Ishikawa (cell line): Measurements from ENCODE around the gene WDR82.

Source experiments
- CEBPB ChIP-seq: IDR thresholded peaks from 2 replicates; pipeline ENCODE4 v1.6.1; 2012
- CREB1 ChIP-seq: IDR thresholded peaks from 2 replicates; pipeline ENCODE4 v1.6.1; 2012; ENCODE audit warnings: low read depth
- EGR1 ChIP-seq: IDR thresholded peaks from 2 replicates; pipeline ENCODE4 v1.6.1; 2012
- EP300 ChIP-seq: IDR thresholded peaks from 2 replicates; pipeline ENCODE4 v1.6.1; 2012; ENCODE audit warnings: borderline replicate concordance
- FOXM1 ChIP-seq: IDR thresholded peaks from 2 replicates; pipeline ENCODE4 v1.6.1; 2012; ENCODE audit warnings: low read depth, borderline replicate concordance
- MAX ChIP-seq: IDR thresholded peaks from 2 replicates; pipeline ENCODE4 v1.6.1; 2012
- NFIC ChIP-seq: IDR thresholded peaks from 2 replicates; pipeline ENCODE4 v1.6.1; 2012
- RAD21 ChIP-seq: IDR thresholded peaks from 2 replicates; pipeline ENCODE4 v1.6.1; 2012; ENCODE audit warnings: low read depth
- REST ChIP-seq: IDR thresholded peaks from 2 replicates; pipeline ENCODE4 v1.6.1; 2012; ENCODE audit warnings: low read depth, mild to moderate bottlenecking
- TAF1 ChIP-seq: IDR thresholded peaks from 2 replicates; pipeline ENCODE4 v1.6.1; 2012; ENCODE audit warnings: low read depth, mild to moderate bottlenecking
- TCF12 ChIP-seq: IDR thresholded peaks from 2 replicates; pipeline ENCODE4 v1.6.1; 2012; ENCODE audit warnings: low read depth
- TEAD4 ChIP-seq: IDR thresholded peaks from 2 replicates; pipeline ENCODE4 v1.6.1; 2012
- USF1 ChIP-seq: IDR thresholded peaks from 2 replicates; pipeline ENCODE4 v1.6.1; 2012
- YY1 ChIP-seq: IDR thresholded peaks from 2 replicates; pipeline ENCODE4 v1.6.1; 2012; ENCODE audit warnings: low read depth
- ZBTB7A ChIP-seq: IDR thresholded peaks from 2 replicates; pipeline ENCODE4 v1.6.1; 2012; ENCODE audit warnings: low read depth

The WDR82 gene

GRCh38 chr3:52227766-52228165, 50.7 kb downstream of the WDR82 start:
- no peak for TF ChIP-seq TAF1
- no peak for TF ChIP-seq NFIC
- TF ChIP-seq EGR1 = no peak
- no peak for TF ChIP-seq REST
- no peak for TF ChIP-seq TCF12
- TF ChIP-seq CREB1 = no peak
- TF ChIP-seq YY1 = no peak
- no peak for TF ChIP-seq TEAD4
- no peak for TF ChIP-seq RAD21
- no peak for TF ChIP-seq ZBTB7A
- TF ChIP-seq MAX = no peak
- no peak for TF ChIP-seq USF1
- TF ChIP-seq FOXM1 = no peak
- no peak for TF ChIP-seq EP300
- TF ChIP-seq CEBPB = no peak

GRCh38 chr3:52227117-52227516, 51.3 kb downstream of the WDR82 start:
- TF ChIP-seq FOXM1 (no peak), MAX (no peak), NFIC (no peak), ZBTB7A (no peak), TEAD4 (no peak), EP300 (no peak), TCF12 (no peak)

- TF ChIP-seq EGR1 = no peak
- TF ChIP-seq RAD21 = no peak
Measured at GRCh38 chr3:52226229-52226817, 52.1 kb downstream of the WDR82 start.

- TF ChIP-seq RAD21 = no peak
- TF ChIP-seq TAF1 = no peak
Measured at GRCh38 chr3:52225452-52226228, 52.8 kb downstream of the WDR82 start, which contains the start of gene TLR9. Gene TLR9 (minus strand): TSS chr3:52225645. CDS start chr3:52225529, 116 bp downstream.

GRCh38 chr3:52223449-52224408, 54.7 kb downstream of the WDR82 start:
- no peak for TF ChIP-seq CEBPB
- TF ChIP-seq RAD21 = no peak
- no peak for TF ChIP-seq MAX
- no peak for TF ChIP-seq ZBTB7A
- TF ChIP-seq USF1 = no peak
- no peak for TF ChIP-seq FOXM1
- no peak for TF ChIP-seq EGR1
- no peak for TF ChIP-seq TAF1
- no peak for TF ChIP-seq EP300
- TF ChIP-seq YY1 = no peak
- no peak for TF ChIP-seq REST
- TF ChIP-seq CREB1 = no peak
- no peak for TF ChIP-seq TCF12
- no peak for TF ChIP-seq NFIC
- no peak for TF ChIP-seq TEAD4
